Measurements from ENCODE around the gene PATL2. TPM values are rescaled to one million over a fixed set of nuclear protein-coding genes. Genes with fewer than 3 reads are reported as not detected.

The PATL2 gene
- total RNA-seq, 2 experiments from 2014 or later = 4.8 to 8.8 TPM

- no peak for TF ChIP-seq EZH2phosphoT487 (IDR thresholded peaks at IDR 0.05; ENCODE audit: borderline replicate concordance, low read depth, low read length)
- TF ChIP-seq, protein P1, sequence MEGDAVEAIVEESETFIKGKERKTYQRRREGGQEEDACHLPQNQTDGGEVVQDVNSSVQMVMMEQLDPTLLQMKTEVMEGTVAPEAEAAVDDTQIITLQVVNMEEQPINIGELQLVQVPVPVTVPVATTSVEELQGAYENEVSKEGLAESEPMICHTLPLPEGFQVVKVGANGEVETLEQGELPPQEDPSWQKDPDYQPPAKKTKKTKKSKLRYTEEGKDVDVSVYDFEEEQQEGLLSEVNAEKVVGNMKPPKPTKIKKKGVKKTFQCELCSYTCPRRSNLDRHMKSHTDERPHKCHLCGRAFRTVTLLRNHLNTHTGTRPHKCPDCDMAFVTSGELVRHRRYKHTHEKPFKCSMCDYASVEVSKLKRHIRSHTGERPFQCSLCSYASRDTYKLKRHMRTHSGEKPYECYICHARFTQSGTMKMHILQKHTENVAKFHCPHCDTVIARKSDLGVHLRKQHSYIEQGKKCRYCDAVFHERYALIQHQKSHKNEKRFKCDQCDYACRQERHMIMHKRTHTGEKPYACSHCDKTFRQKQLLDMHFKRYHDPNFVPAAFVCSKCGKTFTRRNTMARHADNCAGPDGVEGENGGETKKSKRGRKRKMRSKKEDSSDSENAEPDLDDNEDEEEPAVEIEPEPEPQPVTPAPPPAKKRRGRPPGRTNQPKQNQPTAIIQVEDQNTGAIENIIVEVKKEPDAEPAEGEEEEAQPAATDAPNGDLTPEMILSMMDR (conservative IDR thresholded peaks at IDR 0.05; ENCODE audit: low read length) = no peak
- DNase-seq (ENCODE audit: low spot score) = no peak
- CTCF ChIA-PET (ENCODE audit: unreplicated experiment) = no interaction called here
- peak overlapping the region; percentile 89 for H3K27ac ChIP-seq (ENCODE audit: low read depth, low read length, poor library complexity, severe bottlenecking)
- peaks cover 36% of the 10 kb centered on the region for H3K36me3 ChIP-seq (ENCODE audit: insufficient read depth, low read length)
- peaks cover 42% of the 10 kb centered on the region for H3K4me1 ChIP-seq (ENCODE audit: insufficient read depth, low read length, poor library complexity, severe bottlenecking)
- peak overlapping the region; percentile 83 for H3K4me2 ChIP-seq (ENCODE audit: low read length)
- H3K9me2 ChIP-seq (ENCODE audit: insufficient read depth, low read length) = no peaks in the 10 kb centered on the region
- POLR2A ChIA-PET = interaction anchor here (0.8 to 5.6 kb wide), 3 partner anchors 45 to 76 kb away, joined by 3 to 68 read pairs (median 6); partner anchors contain the start of gene TRIM69
- peak overlapping the region; percentile 79 for H3K4me3 ChIP-seq (ENCODE audit: low read depth, low read length, poor library complexity, severe bottlenecking)
- H3K9me3 ChIP-seq (ENCODE audit: low read length) = no peaks in the 10 kb centered on the region
- BruUV-seq (replicated peaks) = no TSS peak
- intact Hi-C loops (cut with micrococcal nuclease; ENCODE audit: unreplicated experiment) = loop anchor here (5.0 kb wide), 1 partner anchor 74 kb away; no protein-coding TSS in a partner anchor
- H3K79me2 ChIP-seq (ENCODE audit: insufficient read depth, low read depth, low read length) = peaks cover 26% of the 10 kb centered on the region
- H4K20me1 ChIP-seq (ENCODE audit: insufficient read depth, low read length) = no peaks in the 10 kb centered on the region
- H2AFZ ChIP-seq (ENCODE audit: low read length) = no peak overlapping the region
These were observed 49.5 kb downstream of the PATL2 start for GRCh38 chr15:44661576-44661975.

GRCh38 chr15:44659056-44659455, 52.1 kb downstream of the PATL2 start:
- H3K4me2 ChIP-seq (ENCODE audit: low read length) = no peak overlapping the region
- ChIA-PET POLR2A (no interaction called here), CTCF (ENCODE audit: unreplicated experiment) (no interaction called here)
- no peak overlapping the region for H2AFZ ChIP-seq (ENCODE audit: low read length)
- no peaks in the 10 kb centered on the region for H4K20me1 ChIP-seq (ENCODE audit: insufficient read depth, low read length)
- H3K36me3 ChIP-seq (ENCODE audit: insufficient read depth, low read length) = peaks cover 61% of the 10 kb centered on the region
- H3K27ac ChIP-seq (ENCODE audit: low read depth, low read length, poor library complexity, severe bottlenecking) = no peak overlapping the region
- no peaks in the 10 kb centered on the region for H3K9me3 ChIP-seq (ENCODE audit: low read length)
- no peak overlapping the region for H3K4me3 ChIP-seq (ENCODE audit: low read depth, low read length, poor library complexity, severe bottlenecking)
- no peak for DNase-seq (ENCODE audit: low spot score)
- no TSS peak for BruUV-seq (replicated peaks)
- TF ChIP-seq, protein P1 (conservative IDR thresholded peaks at IDR 0.05; ENCODE audit: low read length) = no peak
- TF ChIP-seq EZH2phosphoT487 (IDR thresholded peaks at IDR 0.05; ENCODE audit: borderline replicate concordance, low read depth, low read length) = no peak
- H3K4me1 ChIP-seq (ENCODE audit: insufficient read depth, low read length, poor library complexity, severe bottlenecking) = peaks cover 21% of the 10 kb centered on the region
- H3K9me2 ChIP-seq (ENCODE audit: insufficient read depth, low read length) = no peaks in the 10 kb centered on the region
- H3K79me2 ChIP-seq (ENCODE audit: insufficient read depth, low read depth, low read length) = peaks cover 26% of the 10 kb centered on the region
- intact Hi-C loops (cut with micrococcal nuclease; ENCODE audit: unreplicated experiment) = no loop called here

DNA sequence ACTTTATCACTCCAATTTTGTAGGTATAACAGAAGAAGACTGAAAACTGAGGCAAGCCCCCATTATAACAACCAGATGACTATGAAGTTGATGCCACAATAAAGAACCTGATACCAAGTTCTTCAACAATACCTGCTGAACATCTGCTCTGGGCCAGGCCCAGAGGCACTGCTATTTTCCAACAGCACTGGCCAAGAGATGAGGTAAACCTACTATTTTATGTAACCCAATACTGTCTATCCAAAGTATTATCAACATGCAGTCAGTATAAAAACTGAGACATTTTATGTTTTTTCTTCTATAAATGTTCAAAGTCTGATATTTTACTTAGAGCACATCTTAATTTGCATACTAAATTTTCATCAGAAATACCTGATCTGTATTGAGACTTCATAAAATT, 53.7 kb downstream of the PATL2 start:
- Histone ChIP-seq H3K4me3 (ENCODE audit: low read depth, low read length, poor library complexity, severe bottlenecking) (no peak overlapping the region), H3K9me2 (ENCODE audit: insufficient read depth, low read length) (no peaks in the 10 kb centered on the region), H4K20me1 (ENCODE audit: insufficient read depth, low read length) (no peaks in the 10 kb centered on the region), H3K79me2 (ENCODE audit: insufficient read depth, low read depth, low read length) (peaks cover 21% of the 10 kb centered on the region), H3K4me1 (ENCODE audit: insufficient read depth, low read length, poor library complexity, severe bottlenecking) (peaks cover 15% of the 10 kb centered on the region), H3K36me3 (ENCODE audit: insufficient read depth, low read length) (peaks cover 78% of the 10 kb centered on the region), H3K27ac (ENCODE audit: low read depth, low read length, poor library complexity, severe bottlenecking) (no peak overlapping the region), H3K4me2 (ENCODE audit: low read length) (no peak overlapping the region), H3K9me3 (ENCODE audit: low read length) (no peaks in the 10 kb centered on the region), H2AFZ (ENCODE audit: low read length) (no peak overlapping the region)
- DNase-seq (ENCODE audit: low spot score) = no peak
- POLR2A ChIA-PET = interaction anchor here (0.8 to 1.3 kb wide), 3 partner anchors 57 to 112 kb away, joined by 3 read pairs; no protein-coding TSS in a partner anchor
- intact Hi-C loops (cut with micrococcal nuclease; ENCODE audit: unreplicated experiment) = no loop called here
- CTCF ChIA-PET (ENCODE audit: unreplicated experiment) = no interaction called here
- no peak for TF ChIP-seq EZH2phosphoT487 (IDR thresholded peaks at IDR 0.05; ENCODE audit: borderline replicate concordance, low read depth, low read length)
- TF ChIP-seq, protein P1 (conservative IDR thresholded peaks at IDR 0.05; ENCODE audit: low read length) = no peak
- BruUV-seq (replicated peaks) = no TSS peak

Measured in OCI-LY7 (cell line).